Ascending aorta (tissue), 2 donors: ENCODE measurements around the gene HMMR. TPM values are rescaled to one million over a fixed set of nuclear protein-coding genes. Genes with fewer than 3 reads are reported as not detected.
"Not testable (repeated sequence)": the region's sequence is repeated elsewhere in the genome, so short reads cannot be mapped to it uniquely, and the experiment has no call there.

ENCODE experiments used
- DNase-seq, 2 donors: peaks; one replicate each; pipeline ENCODE4 v3.0.0-alpha.2; 2019; ENCODE audit warnings: low spot score in 2 of 2
- H3K27ac ChIP-seq, 2 donors: fragments of 200-600 bp; sonication (generic); one replicate each; pipeline ENCODE4 v1.5.1; 2016 to 2017; ENCODE audit warnings: mild to moderate bottlenecking in 1 of 2
- H3K27me3 ChIP-seq: fragments of 200-600 bp; sonication (generic); one replicate; pipeline ENCODE4 v1.5.1; 2017
- H3K36me3 ChIP-seq, 2 donors: fragments of 200-600 bp; sonication (generic); one replicate each; pipeline ENCODE4 v1.5.1; 2016
- H3K4me1 ChIP-seq, 2 donors: fragments of 200-600 bp; sonication (generic); one replicate each; pipeline ENCODE4 v1.5.1; 2016 to 2017; ENCODE audit warnings: mild to moderate bottlenecking in 1 of 2
- H3K4me3 ChIP-seq, 2 donors: fragments of 200-600 bp; sonication (generic); one replicate each; pipeline ENCODE4 v1.5.1; 2016 to 2017; ENCODE audit warnings: mild to moderate bottlenecking in 1 of 2
- H3K9me3 ChIP-seq, 2 donors: fragments of 200-600 bp; sonication (generic); one replicate each; pipeline ENCODE4 v1.5.1; 2016
- intact Hi-C: fragments of 100-400 bp; cut with DNase I; formaldehyde crosslinking; loops from one replicate; pipeline ENCODE4 v1.15.1; 2023
- total RNA-seq: library from RNA; depleted of rRNA; stranded (reverse); fragments of >200 nt; gene quantifications from one replicate; pipeline ENCODE4 v1.1.0, GENCODE V29; 2016
- TF ChIP-seq, protein P1 (sequence below), 3 experiments: fragments of 200-600 bp in 2 of 3; fragments of 450-650 bp in 1 of 3; sonication (generic) in 2 of 3; IDR thresholded peaks; one replicate each; pipeline ENCODE4 v1.5.1; 2016 to 2019; ENCODE audit warnings: antibody characterized with exemption in 3 of 3, mild to moderate bottlenecking in 1 of 3, moderate library complexity in 1 of 3

HMMR gene
- total RNA-seq, 1 donor from 2014 or later = not detected

DNA sequence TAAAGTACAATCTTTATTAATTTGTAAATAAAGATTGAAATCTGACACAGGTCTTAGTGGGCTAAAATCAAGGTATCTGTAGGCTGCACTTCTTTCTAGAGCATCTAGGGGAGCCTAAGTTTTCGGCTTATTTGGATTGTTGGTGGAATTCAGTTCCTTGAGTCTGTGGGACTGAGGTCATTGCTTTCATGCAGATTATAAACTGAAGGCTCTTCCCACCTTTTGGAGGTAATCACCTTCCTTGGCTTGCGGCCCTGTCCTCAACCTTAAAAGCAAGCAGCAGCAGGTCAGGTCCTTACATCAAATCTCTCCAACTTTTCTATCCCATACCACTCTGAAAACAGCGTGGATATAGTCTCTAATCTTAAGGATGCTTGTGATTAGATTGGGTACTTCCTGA, 70.8 kb downstream of the HMMR start:
- Histone ChIP-seq H3K36me3 (no peaks in the 10 kb centered on the region), H3K4me1 (no peaks in the 10 kb centered on the region), H3K27me3 (no peaks in the 10 kb centered on the region), H3K4me3 (no peak overlapping the region), H3K9me3 (no peaks in the 10 kb centered on the region), H3K27ac (no peak overlapping the region)
- intact Hi-C loops = no loop called here
- DNase-seq = no peak
- TF ChIP-seq, protein P1, sequence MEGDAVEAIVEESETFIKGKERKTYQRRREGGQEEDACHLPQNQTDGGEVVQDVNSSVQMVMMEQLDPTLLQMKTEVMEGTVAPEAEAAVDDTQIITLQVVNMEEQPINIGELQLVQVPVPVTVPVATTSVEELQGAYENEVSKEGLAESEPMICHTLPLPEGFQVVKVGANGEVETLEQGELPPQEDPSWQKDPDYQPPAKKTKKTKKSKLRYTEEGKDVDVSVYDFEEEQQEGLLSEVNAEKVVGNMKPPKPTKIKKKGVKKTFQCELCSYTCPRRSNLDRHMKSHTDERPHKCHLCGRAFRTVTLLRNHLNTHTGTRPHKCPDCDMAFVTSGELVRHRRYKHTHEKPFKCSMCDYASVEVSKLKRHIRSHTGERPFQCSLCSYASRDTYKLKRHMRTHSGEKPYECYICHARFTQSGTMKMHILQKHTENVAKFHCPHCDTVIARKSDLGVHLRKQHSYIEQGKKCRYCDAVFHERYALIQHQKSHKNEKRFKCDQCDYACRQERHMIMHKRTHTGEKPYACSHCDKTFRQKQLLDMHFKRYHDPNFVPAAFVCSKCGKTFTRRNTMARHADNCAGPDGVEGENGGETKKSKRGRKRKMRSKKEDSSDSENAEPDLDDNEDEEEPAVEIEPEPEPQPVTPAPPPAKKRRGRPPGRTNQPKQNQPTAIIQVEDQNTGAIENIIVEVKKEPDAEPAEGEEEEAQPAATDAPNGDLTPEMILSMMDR (IDR thresholded peaks at IDR 0.05) = no peak

DNA sequence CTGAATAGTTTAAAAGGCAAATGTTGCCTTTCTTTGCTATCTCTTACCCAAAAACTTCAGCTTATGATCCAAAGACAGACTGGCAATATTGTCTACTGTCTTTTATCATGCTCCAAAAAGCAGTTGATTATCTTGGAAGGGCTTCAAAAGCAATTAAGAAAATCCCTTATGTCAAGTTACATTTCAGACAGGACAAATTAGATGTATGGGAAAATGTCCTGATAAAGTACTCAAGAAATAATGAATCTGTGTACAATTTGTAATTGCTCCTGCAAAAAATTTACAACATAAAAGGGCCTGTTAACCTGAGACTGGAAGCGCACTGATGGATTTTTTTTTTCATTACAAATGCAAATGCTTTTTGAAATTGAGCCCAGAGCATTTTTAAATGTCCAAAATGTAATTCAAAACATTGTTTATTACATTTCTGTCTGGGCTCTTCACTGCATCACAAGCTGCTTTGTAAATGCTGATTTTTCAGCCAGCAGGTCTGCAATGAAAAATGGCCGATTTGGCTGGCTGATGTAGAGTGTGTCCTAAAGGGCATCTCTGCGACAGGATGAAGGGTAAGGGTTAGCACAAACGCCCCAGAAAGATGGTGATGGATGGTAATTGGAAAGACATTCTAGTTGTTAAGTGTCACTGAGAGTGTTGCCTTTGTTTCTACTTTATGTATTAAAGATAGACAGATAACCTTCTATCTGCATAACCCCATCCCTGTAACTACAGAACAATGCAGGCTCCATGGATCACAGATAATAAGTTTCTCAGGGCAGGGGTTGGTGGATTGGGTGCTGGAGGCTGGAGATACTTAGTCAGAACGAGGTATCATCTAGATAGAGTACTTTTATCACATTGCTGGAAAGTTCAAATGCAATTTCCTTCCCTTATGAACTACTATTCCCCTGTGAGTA, 72.0 kb downstream of the HMMR start:
- no peak for DNase-seq
- H3K36me3 ChIP-seq = no peaks in the 10 kb centered on the region
- no peaks in the 10 kb centered on the region for H3K4me1 ChIP-seq
- TF ChIP-seq, protein P1 (IDR thresholded peaks at IDR 0.05) = no peak
- no peaks in the 10 kb centered on the region for H3K9me3 ChIP-seq
- intact Hi-C loops = no loop called here
- no peak overlapping the region for H3K4me3 ChIP-seq
- no peaks in the 10 kb centered on the region for H3K27me3 ChIP-seq
- no peak overlapping the region for H3K27ac ChIP-seq

DNA sequence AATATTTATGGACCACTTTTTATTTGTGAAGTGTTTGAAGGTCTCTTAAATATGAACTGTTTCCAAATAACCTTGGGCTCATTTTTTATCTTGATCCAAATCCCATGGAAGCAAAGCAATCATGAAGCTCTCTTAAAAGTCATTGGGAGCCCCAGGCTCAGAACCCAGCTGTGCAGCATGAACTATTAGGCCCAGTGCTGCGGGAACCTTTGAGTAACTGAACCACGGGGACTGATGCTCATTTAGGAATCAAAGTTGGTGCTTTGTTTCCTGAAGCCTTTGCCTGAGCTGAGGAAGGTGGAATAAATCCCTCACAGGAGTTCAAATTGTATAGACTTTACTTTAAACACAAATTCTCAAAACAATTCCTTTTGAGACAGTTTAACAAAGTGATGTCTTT, 72.8 kb downstream of the HMMR start:
- Histone ChIP-seq H3K36me3 (no peaks in the 10 kb centered on the region), H3K27ac (no peak overlapping the region), H3K4me1 (no peaks in the 10 kb centered on the region), H3K27me3 (no peaks in the 10 kb centered on the region), H3K9me3 (no peaks in the 10 kb centered on the region), H3K4me3 (no peak overlapping the region)
- TF ChIP-seq, protein P1 (IDR thresholded peaks at IDR 0.05) = no peak
- DNase-seq = no peak
- intact Hi-C loops = no loop called here

DNA sequence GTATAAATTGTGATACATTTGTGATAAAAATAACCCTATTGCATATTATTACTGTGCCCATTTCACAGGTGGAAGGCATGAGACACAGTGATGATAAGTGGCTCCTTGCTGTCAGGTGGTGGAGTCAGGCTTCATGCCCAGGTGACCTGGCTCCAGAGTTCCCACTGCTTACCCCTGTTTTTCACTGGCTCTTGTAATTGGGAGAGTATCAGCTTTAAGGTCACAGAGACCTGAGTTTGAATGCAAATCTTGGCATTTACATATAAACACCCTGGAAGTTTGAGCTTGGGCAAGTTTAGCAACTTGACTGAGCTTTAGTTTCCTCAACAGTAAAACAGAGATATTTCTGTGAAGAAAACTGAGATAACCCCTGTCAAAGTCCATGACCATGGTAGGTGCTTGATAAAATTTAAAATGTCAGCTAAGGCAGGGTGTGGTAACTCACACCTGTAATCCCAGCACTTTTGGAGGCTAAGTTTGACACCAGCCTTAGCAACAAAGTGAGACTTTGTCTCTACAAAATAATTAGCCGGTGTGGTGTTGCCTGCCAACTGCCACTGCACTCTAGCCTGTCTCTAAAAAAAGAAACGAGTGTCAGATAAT, 74.2 kb downstream of the HMMR start:
- H3K27ac ChIP-seq = no peak overlapping the region
- no peak overlapping the region for H3K4me3 ChIP-seq
- no peaks in the 10 kb centered on the region for H3K36me3 ChIP-seq
- intact Hi-C loops = no loop called here
- no peaks in the 10 kb centered on the region for H3K9me3 ChIP-seq
- TF ChIP-seq, protein P1 (IDR thresholded peaks at IDR 0.05) = no peak
- no peaks in the 10 kb centered on the region for H3K4me1 ChIP-seq
- H3K27me3 ChIP-seq = no peaks in the 10 kb centered on the region
- DNase-seq = no peak

DNA sequence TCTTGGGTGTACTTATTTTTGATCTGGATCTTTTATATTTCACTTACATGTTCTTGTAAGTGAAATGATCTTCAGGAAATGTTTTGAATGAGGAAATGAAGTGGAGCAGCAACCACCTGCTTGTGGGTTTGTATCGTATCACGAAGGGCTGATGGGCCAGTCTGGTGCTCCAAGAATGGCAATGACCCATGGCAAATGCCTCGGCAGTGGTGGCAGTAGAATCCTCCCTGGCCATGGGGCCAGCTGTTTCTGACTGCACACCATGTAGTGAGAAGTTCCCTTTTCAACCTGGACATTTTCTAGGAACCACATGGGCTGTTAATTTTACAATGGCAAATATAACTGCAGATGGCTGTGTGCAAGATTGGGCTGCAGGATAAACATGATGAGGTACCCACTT, 74.9 kb downstream of the HMMR start:
- intact Hi-C loops = no loop called here
- Histone ChIP-seq H3K4me3 (no peak overlapping the region), H3K27ac (no peak overlapping the region), H3K36me3 (no peaks in the 10 kb centered on the region), H3K9me3 (no peaks in the 10 kb centered on the region), H3K27me3 (no peaks in the 10 kb centered on the region), H3K4me1 (no peaks in the 10 kb centered on the region)
- DNase-seq = no peak
- TF ChIP-seq, protein P1 (IDR thresholded peaks at IDR 0.05) = no peak

DNA sequence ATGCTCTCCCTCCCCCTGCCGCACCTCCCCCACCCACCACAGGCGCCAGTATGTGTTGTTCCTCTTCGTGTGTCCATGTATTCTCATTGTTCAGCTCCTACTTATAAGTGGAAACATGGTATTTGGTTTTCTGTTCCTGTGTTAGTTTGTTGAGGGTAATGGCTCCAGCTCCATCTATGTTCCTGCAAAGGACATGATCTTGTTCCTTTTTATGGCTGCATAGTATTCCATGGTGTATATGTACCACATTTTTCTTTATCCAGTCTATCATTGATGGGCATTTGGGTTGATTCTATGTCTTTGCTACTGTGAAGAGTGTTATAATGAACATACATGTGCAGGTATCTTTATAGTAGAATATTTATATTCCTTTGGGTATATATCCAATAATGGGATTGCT, 76.0 kb downstream of the HMMR start:
- H3K9me3 ChIP-seq, H3K27me3 ChIP-seq, intact Hi-C loops, H3K36me3 ChIP-seq, H3K4me3 ChIP-seq, H3K27ac ChIP-seq, DNase-seq, H3K4me1 ChIP-seq: not testable (repeated sequence)
